Hepatocyte (in vitro differentiated cells): Measurements from ENCODE around the gene DNAH7.

Experiments
- CTCF ChIP-seq: fragments of 200-600 bp; sonication (generic); IDR thresholded peaks from 2 replicates; pipeline ENCODE4 v1.5.1; 2016; ENCODE audit warnings: antibody characterized with exemption, mild to moderate bottlenecking; ENCODE audit not compliant: poor library complexity
- EZH2 ChIP-seq: fragments of 200-600 bp; sonication (generic); IDR thresholded peaks from 2 replicates; pipeline ENCODE4 v1.6.1; 2016; ENCODE audit warnings: antibody characterized with exemption, mild to moderate bottlenecking, borderline replicate concordance
- EZH2phosphoT487 ChIP-seq: fragments of 200-600 bp; sonication (generic); IDR thresholded peaks from one replicate; pipeline ENCODE4 v1.6.1; 2018; ENCODE audit warnings: antibody characterized with exemption, mild to moderate bottlenecking, low read depth, moderate library complexity; ENCODE audit not compliant: unreplicated experiment, severe bottlenecking

- TF ChIP-seq EZH2phosphoT487: no peak
- TF ChIP-seq CTCF: no peak
- TF ChIP-seq EZH2: no peak
Measured at GRCh38 chr2:195813421-195813820, 255.2 kb downstream of the DNAH7 start.
